ENCODE data around the gene PLIN3.

DNA sequence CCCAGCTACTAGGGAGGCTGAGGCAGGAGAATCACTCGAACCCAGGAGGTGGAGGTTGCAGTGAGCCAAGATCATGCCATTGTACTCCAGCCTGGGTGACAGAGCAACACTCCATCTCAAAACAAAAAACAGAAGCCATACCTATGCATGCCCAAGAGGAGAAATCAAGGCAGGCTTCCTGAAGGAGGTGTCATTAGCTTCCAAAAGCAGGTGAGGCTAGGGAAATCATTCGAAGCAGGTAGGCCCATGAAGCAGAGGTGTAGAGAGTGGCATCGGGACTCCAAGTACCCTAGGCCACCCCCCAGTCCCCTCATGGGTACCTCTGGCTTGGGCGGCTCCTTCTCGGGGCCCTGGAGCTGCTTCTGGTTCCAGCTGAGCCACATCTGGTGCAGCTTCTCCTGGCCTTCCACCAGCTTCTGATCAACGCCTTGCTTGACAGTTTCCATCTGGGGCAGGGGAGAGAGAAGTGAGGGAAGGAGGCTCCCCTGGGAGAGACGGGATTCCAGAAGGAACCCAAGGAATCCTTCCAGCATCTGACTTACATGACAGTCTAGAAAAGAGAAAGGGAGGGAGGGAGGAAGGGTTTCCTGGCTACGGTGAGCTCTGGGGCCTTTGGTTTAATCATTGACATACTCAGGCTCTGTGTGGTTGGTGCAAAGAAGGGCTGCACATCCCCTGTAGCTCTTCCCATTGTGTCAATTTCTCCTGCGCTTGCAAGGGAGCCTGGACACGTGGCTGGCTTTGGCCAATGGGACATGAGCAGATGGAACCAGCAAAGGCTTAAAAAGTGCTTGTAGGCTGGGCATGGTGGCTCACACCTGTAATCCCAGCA, 22.9 kb downstream of the PLIN3 start:
- no peak for TF ChIP-seq JUN (IDR thresholded peaks at IDR 0.05; ENCODE audit: low read depth, low read length)
- TF ChIP-seq, protein P1, sequence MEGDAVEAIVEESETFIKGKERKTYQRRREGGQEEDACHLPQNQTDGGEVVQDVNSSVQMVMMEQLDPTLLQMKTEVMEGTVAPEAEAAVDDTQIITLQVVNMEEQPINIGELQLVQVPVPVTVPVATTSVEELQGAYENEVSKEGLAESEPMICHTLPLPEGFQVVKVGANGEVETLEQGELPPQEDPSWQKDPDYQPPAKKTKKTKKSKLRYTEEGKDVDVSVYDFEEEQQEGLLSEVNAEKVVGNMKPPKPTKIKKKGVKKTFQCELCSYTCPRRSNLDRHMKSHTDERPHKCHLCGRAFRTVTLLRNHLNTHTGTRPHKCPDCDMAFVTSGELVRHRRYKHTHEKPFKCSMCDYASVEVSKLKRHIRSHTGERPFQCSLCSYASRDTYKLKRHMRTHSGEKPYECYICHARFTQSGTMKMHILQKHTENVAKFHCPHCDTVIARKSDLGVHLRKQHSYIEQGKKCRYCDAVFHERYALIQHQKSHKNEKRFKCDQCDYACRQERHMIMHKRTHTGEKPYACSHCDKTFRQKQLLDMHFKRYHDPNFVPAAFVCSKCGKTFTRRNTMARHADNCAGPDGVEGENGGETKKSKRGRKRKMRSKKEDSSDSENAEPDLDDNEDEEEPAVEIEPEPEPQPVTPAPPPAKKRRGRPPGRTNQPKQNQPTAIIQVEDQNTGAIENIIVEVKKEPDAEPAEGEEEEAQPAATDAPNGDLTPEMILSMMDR (IDR thresholded peaks at IDR 0.05; ENCODE audit: control extremely low read depth in 1 of 3, insufficient read depth in 1 of 3, low read depth in 1 of 3, low read length in 3 of 3), result no peak
- TF ChIP-seq ASH2L (IDR thresholded peaks at IDR 0.05; ENCODE audit: low read length), result no peak
- no peak for TF ChIP-seq POLR2A (IDR thresholded peaks at IDR 0.05; ENCODE audit: control extremely low read depth in 1 of 2, low read depth in 2 of 2, low read length in 2 of 2)
- TF ChIP-seq HDAC2 (IDR thresholded peaks at IDR 0.05; ENCODE audit: borderline replicate concordance in 1 of 2, low read depth in 2 of 2, low read length in 2 of 2), result no peak
- TF ChIP-seq RAD21 (IDR thresholded peaks at IDR 0.05 in 1 of 2, conservative IDR thresholded peaks at IDR 0.05 in 1 of 2; ENCODE audit: low read depth in 2 of 2, low read length in 2 of 2), result no peak
- TF ChIP-seq, protein P2, sequence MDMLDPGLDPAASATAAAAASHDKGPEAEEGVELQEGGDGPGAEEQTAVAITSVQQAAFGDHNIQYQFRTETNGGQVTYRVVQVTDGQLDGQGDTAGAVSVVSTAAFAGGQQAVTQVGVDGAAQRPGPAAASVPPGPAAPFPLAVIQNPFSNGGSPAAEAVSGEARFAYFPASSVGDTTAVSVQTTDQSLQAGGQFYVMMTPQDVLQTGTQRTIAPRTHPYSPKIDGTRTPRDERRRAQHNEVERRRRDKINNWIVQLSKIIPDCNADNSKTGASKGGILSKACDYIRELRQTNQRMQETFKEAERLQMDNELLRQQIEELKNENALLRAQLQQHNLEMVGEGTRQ (IDR thresholded peaks at IDR 0.05; ENCODE audit: low read length), result no peak
- TF ChIP-seq KDM1A (IDR thresholded peaks at IDR 0.05; ENCODE audit: borderline replicate concordance, low read length), result no peak
- TF ChIP-seq POLR2AphosphoS5 (IDR thresholded peaks at IDR 0.05; ENCODE audit: low read depth, low read length), result no peak
- TF ChIP-seq CREB1 (IDR thresholded peaks at IDR 0.05), result no peak
- TF ChIP-seq EP300 (IDR thresholded peaks at IDR 0.05; ENCODE audit: borderline replicate concordance in 1 of 2, low read depth in 2 of 2, low read length in 2 of 2), result no peak
- no peak for TF ChIP-seq BRCA1 (IDR thresholded peaks at IDR 0.05; ENCODE audit: low read depth, low read length)
- TF ChIP-seq EZH2 (IDR thresholded peaks at IDR 0.05; ENCODE audit: low read depth, low read length, severe bottlenecking), result no peak
